Ramos (cell line): ENCODE data around the gene RAB11A.

Experiments used
- in situ Hi-C: fragments of 300-500 bp; cut with MboI; formaldehyde crosslinking; loops from one replicate; pipeline ENCODE4 v1.14.3; 2022; ENCODE audit warnings: low sequenced_read_pairs; ENCODE audit not compliant: unreplicated experiment

The RAB11A gene

DNA sequence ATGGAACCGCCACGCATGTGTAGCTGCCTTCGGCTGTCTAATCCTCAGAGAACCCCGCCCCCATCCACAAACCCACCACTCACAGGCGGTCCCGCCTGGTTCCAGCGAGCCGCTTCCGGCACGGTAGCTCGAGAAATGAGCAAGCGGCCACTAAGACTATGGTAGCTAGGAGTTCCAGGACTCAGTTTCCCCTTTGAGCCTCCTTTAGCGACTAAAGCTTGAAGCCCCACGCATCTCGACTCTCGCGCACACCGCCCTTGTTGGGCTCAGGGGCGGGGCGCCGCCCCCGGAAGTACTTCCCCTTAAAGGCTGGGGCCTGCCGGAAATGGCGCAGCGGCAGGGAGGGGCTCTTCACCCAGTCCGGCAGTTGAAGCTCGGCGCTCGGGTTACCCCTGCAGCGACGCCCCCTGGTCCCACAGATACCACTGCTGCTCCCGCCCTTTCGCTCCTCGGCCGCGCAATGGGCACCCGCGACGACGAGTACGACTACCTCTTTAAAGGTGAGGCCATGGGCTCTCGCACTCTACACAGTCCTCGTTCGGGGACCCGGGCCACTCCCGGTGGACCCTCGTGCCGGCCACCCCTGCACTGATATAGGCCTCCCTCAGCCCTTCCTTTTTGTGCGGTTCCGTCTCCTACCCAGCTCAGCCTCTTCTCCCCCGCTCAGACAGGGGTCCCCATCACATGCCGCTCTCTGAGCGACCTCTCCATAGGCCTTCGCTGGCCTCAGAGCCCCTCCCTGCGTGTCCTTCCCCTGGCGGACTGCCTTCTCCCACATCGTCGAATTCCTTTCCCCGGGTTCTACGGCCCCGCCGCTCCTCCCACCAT is at the start of gene RAB11A:
RAB11A (plus strand) TSS at position 366 of the 828 bp plus-strand sequence; CDS start at position 461, 95 bp downstream.
- in situ Hi-C loops: no loop called here

DNA sequence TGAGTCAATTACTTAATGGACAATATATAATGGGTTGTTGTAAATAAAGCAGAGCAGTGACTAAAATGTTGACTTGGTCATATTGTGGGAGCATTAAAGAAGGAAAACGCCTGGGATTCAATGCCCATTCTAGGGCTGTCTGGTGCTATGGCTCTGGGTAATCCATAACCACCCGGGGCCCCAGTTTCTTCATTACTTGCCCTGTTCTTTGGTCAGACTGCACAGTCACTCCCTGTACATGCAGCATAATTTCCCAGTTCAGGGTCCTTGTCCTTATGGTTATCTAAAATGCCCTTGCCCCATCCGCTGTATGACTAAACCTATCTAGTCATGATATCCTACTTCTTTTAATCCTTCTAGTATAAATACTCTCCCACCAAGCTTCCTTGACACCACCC is 49.7 kb upstream of the RAB11A start:
- in situ Hi-C loops: no loop called here

GRCh38 chr15:65821070-65821469 is 48.2 kb upstream of the RAB11A start:
- in situ Hi-C loops: no loop called here

DNA sequence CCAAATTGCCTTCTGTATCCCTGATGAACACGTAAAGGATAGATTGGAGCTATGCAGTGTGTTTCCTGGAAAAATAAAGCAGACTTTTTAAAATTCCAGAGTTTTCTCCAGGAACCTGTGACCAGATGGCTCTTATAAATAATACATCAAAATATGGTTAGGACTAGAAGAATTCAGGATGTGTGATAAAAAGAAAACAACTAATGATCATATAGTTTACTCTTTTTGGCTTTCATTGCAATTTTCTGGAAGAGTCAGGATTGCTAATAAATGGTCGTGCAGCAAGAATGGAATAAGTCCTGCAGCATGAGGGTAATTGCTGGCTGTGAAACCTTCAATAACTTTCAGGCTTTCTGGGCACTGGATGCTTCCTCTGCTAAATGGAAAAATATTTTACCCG is 47.0 kb upstream of the RAB11A start:
- in situ Hi-C loops: no loop called here

GRCh38 chr15:65824031-65824743 is 45.1 kb upstream of the RAB11A start:
- in situ Hi-C loops: no loop called here

DNA sequence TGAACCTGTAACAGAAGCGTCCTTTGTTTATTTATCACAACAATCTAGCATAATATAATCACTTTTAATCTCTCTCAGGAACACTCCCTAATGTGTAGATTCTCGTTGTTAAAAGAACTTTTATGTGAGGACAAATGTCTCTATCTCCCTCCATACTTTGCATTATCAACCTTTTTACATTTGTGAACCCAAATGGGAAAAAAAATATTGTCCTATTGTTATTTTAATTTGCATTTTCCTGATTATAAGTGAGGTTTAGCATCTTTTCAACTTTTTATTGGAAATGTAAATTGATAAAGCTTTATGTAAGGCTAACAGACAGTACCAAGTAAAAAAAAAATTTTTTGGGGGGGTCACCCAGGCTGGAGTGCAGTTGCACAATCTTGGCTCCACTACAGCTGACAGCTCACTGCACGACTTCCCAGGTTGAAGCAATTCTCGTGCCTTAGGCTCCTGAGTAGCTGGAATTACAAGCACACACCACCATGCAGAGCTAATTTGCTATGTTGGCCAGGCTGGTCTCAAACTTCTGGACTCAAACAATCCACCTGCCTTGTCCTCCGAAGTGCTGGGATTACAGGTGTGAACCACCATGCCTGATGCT is 44.2 kb upstream of the RAB11A start:
- in situ Hi-C loops: no loop called here

DNA sequence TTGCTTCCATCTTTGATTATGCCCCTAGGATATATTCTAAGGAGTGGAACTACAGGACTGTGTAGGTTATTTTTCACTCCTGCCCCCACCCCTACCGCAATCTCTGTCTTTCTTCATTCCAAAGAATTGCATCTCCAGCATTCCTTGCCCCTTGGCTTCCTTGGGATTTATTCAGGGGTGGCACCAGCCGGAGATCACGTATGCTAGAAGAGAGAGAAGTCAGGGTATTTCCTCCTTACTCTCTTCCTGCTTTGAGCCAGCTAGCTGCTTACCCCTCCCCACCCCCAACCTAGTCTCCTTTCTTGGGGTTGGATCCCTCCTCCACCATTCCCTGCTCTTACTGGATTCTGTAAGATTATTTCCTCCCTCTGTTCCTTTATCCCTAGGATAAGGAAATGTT is 42.2 kb upstream of the RAB11A start:
- in situ Hi-C loops: no loop called here

DNA sequence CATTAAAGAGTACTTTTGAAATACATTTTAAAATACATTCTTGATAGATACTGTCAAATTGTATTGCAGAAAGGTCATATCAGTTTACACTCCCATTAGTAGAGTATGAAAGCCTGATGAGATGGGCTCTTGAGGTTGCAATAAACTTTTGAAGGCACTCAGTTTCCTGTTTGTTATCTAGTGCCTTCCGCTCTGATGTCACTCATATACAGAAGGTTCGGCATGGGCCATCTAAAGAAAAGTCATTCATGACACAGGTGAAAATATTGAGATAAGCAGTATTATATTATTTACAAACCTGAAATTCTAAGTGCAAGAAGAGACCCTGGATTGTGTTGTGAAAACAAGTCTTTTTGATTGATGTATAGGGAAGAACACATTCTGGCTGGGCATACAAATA is 40.7 kb upstream of the RAB11A start:
- in situ Hi-C loops: no loop called here

GRCh38 chr15:65829130-65829764 is 40.0 kb upstream of the RAB11A start:
- in situ Hi-C loops: no loop called here

DNA sequence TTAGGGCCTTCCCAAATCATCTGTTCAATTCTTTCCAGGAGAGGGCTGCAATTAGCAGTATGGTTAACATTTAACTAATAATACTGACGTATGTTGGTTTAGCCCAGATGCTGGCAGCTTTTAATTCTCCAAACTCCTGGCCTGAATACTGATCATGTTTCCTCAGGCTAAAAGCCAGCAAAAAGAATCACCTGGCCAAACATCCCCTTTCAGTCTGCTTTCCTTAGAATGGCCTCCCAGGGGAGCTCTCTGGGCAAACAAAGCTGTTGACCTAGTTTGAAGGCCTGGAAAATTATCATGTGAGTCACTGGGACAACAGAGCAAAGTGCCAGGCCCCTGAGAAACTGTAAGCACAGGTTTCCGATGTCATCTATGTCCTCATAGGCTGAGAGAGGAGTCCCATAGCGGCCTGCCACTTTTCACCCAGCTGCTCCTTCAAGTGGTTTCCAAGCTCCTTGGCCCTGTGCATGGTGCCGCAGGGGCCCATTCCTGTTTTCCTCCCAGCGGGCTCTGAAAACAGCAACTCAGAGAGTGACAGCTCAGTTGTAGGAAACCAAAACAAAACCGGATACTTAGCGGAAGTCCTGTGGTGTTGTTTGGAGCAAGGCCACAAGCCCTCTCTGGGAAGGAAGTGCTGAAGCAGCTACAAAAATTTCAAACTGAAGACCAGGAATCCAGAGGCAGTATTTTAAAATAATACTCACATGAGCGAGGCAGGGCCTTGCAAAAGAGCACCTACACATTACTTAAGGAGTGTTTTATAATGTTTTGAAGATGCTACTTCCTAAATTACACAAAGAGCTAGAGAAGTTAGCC is 36.5 kb upstream of the RAB11A start:
- in situ Hi-C loops: no loop called here

GRCh38 chr15:65833501-65834205 is 35.6 kb upstream of the RAB11A start:
- in situ Hi-C loops: no loop called here

DNA sequence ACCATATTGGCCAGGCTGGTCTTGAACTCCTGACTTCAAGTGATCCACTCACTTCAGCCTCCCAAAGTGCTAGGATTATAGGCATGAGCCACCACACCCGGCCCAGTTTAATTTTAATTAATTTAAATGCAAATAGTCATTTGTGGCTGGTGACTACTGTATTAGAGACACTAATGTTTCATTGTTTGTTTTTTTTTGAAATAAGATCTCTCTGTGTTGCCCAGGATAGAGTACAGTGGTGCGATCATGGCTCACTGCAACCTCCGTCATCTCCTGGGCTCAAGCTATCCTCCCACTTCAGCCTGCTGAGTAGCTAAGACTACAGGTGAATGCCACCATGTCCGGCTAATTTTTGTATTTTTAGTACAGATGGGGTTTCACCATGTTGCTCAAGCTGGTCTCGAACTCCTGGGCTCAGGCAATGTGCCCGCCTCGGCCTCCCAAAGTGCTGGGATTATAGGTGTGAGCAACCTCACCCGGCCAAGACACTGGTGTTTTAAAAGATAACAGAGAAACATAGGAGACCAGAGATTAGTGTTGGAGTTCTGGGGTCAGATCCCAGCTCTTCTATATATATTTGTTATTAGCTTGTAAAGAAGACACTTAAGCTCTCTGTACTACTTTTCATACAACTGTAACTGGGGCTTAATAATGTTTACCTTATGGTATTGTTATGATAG is 34.5 kb upstream of the RAB11A start:
- in situ Hi-C loops: no loop called here

DNA sequence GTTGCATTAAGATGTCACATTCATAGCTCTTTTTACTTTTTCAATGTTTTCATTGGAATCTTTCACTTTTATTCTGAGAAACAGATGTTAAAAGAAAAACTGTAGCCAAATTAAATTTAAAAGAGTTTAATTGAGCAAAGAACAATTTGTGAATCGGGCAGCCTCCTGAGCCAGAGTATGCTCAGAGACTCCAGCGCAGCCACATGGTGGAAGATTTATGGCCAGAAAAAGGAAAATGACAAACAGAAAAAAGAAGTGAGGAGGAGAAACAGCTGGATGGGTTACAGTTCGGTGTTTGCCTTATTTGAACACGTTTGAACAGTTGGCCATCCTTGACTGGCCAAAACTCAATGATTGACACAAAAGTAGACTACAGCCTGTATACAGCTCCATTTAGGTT is 33.8 kb upstream of the RAB11A start:
- in situ Hi-C loops: no loop called here

GRCh38 chr15:65836665-65837064 is 32.6 kb upstream of the RAB11A start:
- in situ Hi-C loops: no loop called here

DNA sequence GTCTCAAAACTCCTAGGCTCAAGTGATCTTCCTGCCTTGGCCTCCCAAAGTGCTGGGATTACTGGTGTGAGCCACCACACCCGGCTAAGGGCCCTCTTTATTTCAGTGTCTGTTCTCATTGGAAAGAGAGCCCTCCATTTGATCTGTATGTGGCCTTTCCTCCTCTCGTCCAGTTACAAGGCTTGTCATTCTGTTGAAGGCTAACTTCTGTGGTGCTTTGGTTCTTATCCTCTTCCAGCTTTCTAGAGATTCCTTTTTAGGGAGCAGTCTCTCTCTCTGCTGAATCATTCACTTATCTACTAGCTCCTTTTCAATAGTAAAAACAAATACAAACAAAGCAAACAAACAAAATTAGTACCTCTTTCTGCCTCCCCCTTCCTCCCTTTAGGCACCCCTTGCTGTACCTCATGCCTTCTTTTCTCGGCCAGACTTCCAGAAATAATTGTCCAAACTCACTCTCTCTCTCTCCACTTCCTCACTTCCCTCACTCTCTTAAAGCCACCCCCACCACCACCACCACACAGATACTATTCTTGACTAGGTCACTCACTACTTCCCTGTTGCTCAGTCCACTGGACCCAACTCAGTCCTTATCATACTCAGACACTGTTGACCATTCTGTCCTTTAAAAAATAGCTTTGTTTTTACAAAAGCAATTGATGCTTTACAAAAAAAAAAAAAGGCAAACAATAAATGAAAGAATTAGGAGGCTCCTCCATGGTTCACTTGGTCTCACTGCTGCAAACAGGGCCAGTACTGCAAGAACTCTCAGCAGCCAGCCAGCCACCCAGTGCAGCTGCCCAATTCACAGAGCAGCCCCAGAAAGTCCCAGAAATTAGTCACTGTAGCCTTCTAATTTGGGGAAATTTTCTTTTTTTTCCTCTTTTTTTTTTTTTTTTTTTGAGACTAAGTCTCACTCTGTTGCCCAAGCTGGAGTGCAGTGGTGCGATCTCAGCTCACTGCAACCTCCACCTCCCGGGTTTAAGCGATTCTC is 31.7 kb upstream of the RAB11A start:
- in situ Hi-C loops: no loop called here

- in situ Hi-C loops: no loop called here
Measured at GRCh38 chr15:65839354-65839901, 29.9 kb upstream of the RAB11A start.

- in situ Hi-C loops: no loop called here
Measured at GRCh38 chr15:65839985-65840384, 29.3 kb upstream of the RAB11A start.
